H1 (cell line): ENCODE results near the gene ACADVL. TPM values are rescaled to one million over a fixed set of nuclear protein-coding genes. Genes with fewer than 3 reads are reported as not detected.
A peak's percentile ranks its signal among the peaks of the same experiment; 100 is the strongest.

Source experiments
- CTCF ChIA-PET: fragments of 300-600 bp; sonication (Branson Sonifier 250); formaldehyde crosslinking; loops from one replicate; lab custom pipeline; 2021; ENCODE audit not compliant: partially characterized antibody; lab: Charles Lee
- POLR2A ChIA-PET: fragments of 300-600 bp; sonication (Branson Sonifier 250); formaldehyde crosslinking; loops from one replicate; lab custom pipeline; 2021; ENCODE audit warnings: inconsistent platforms; ENCODE audit not compliant: partially characterized antibody; lab: Charles Lee
- DNase-seq, 2 experiments: peaks; one replicate each; pipeline versions ENCODE4 v3.0.0 to v3.0.0-alpha.2; 2010 to 2022; ENCODE audit warnings: low spot score in 2 of 2, low read depth in 1 of 2, mixed read lengths in 1 of 2
- FAIRE-seq: peaks from 2 replicates; lab custom pipeline; 2011; peaks lifted over from hg19 to GRCh38; lab: Jason Lieb, UNC
- H2AFZ ChIP-seq: 2 replicates; pipeline ENCODE4 v1.8.1; 2012; ENCODE audit warnings: low read length, inconsistent platforms
- H2AK5ac ChIP-seq: 2 replicates; pipeline ENCODE4 v1.6.1; 2013; ENCODE audit warnings: low read depth, low read length
- H2BK120ac ChIP-seq: replicated peaks from 2 replicates; pipeline ENCODE3; 2013; ENCODE audit warnings: low read depth, low read length, inconsistent platforms
- H2BK12ac ChIP-seq: 2 replicates; pipeline ENCODE4 v1.6.1; 2013; ENCODE audit warnings: low read depth, low read length
- H2BK15ac ChIP-seq: 2 replicates; pipeline ENCODE4 v1.6.1; 2013; ENCODE audit warnings: low read length
- H2BK20ac ChIP-seq: 2 replicates; pipeline ENCODE4 v1.6.1; 2013; ENCODE audit warnings: low read length
- H2BK5ac ChIP-seq: 2 replicates; pipeline ENCODE4 v1.6.1; 2013; ENCODE audit warnings: low read depth, low read length
- H3K14ac ChIP-seq: 2 replicates; pipeline ENCODE4 v1.6.1; 2013; ENCODE audit warnings: inconsistent platforms; ENCODE audit not compliant: insufficient read length
- H3K18ac ChIP-seq: 2 replicates; pipeline ENCODE4 v1.6.1; 2013; ENCODE audit warnings: low read length; ENCODE audit errors: extremely low read depth
- H3K23ac ChIP-seq: 2 replicates; pipeline ENCODE4 v1.6.1; 2013; ENCODE audit warnings: inconsistent platforms; ENCODE audit not compliant: insufficient read length
- H3K23me2 ChIP-seq: 2 replicates; pipeline ENCODE4 v1.6.1; 2013; ENCODE audit warnings: low read depth, low read length
- H3K27ac ChIP-seq: 2 replicates; pipeline ENCODE4 v1.6.1; 2011; ENCODE audit warnings: low read depth, low read length, inconsistent platforms
- H3K27me3 ChIP-seq, 4 experiments: replicated peaks in 1 of 4; 1 replicate in 1 of 4; 2 replicates in 3 of 4; pipeline versions ENCODE4 v1.6.1 to v1.8.1; 2011 to 2013; ENCODE audit warnings: low read length in 3 of 4, mild to moderate bottlenecking in 3 of 4, inconsistent platforms in 2 of 4, mixed read lengths in 2 of 4, moderate library complexity in 1 of 4; ENCODE audit not compliant: control insufficient read depth in 3 of 4, insufficient read depth in 3 of 4; ENCODE audit errors: extremely low read depth in 1 of 4
- H3K36me3 ChIP-seq, 4 experiments: 2 replicates each; pipeline versions ENCODE4 v1.6.1 to v1.8.1; 2011 to 2013; ENCODE audit warnings: mild to moderate bottlenecking in 4 of 4, low read length in 3 of 4, moderate library complexity in 2 of 4, control low read depth in 1 of 4, inconsistent platforms in 1 of 4; ENCODE audit not compliant: insufficient read depth in 4 of 4, control insufficient read depth in 2 of 4
- H3K4ac ChIP-seq: replicated peaks from 2 replicates; pipeline ENCODE3; 2013; ENCODE audit warnings: low read length, low read depth, mixed read lengths, inconsistent platforms; ENCODE audit not compliant: insufficient read length
- H3K4me1 ChIP-seq, 4 experiments: replicated peaks in 1 of 4; 1 replicate in 1 of 4; 2 replicates in 3 of 4; pipeline versions ENCODE4 v1.6.1 to v1.8.1; 2011 to 2013; ENCODE audit warnings: low read length in 3 of 4, inconsistent platforms in 2 of 4, mixed read lengths in 1 of 4; ENCODE audit not compliant: insufficient read depth in 4 of 4, control insufficient read depth in 3 of 4
- H3K4me2 ChIP-seq, 2 experiments: 2 replicates each; pipeline versions ENCODE4 v1.6.1 to v1.8.1; 2011 to 2013; ENCODE audit warnings: low read depth in 2 of 2, low read length in 2 of 2, control low read depth in 1 of 2, inconsistent platforms in 1 of 2, mild to moderate bottlenecking in 1 of 2; ENCODE audit not compliant: insufficient read depth in 1 of 2
- H3K4me3 ChIP-seq, 4 experiments: fragments of 200-600, 300-600 bp in 1 of 4; sonication (generic), shearing (Covaris generic), sonication (Bioruptor Twin) in 1 of 4; 2 replicates each; pipeline versions ENCODE4 v1.5.1 to v1.8.1; 2011 to 2016; ENCODE audit warnings: low read length in 4 of 4, low read depth in 3 of 4, control low read depth in 2 of 4, inconsistent platforms in 2 of 4, mild to moderate bottlenecking in 2 of 4, mixed read lengths in 1 of 4, moderate library complexity in 1 of 4; ENCODE audit not compliant: insufficient read depth in 2 of 4; ENCODE audit errors: extremely low read depth in 1 of 4
- H3K56ac ChIP-seq: replicated peaks from 2 replicates; pipeline ENCODE3; 2013; ENCODE audit warnings: low read depth, mild to moderate bottlenecking, mixed read lengths, low read length, inconsistent platforms; ENCODE audit not compliant: insufficient read length
- H3K79me1 ChIP-seq: 2 replicates; pipeline ENCODE4 v1.6.1; 2013; ENCODE audit warnings: low read depth, low read length, control low read depth
- H3K79me2 ChIP-seq, 2 experiments: 2 replicates each; pipeline versions ENCODE4 v1.6.1 to v1.8.1; 2012 to 2013; ENCODE audit warnings: low read length in 2 of 2, mild to moderate bottlenecking in 2 of 2, inconsistent platforms in 1 of 2; ENCODE audit not compliant: insufficient read depth in 2 of 2, control insufficient read depth in 1 of 2
- H3K9ac ChIP-seq, 4 experiments: replicated peaks in 1 of 4; 1 replicate in 1 of 4; 2 replicates in 3 of 4; pipeline versions ENCODE4 v1.6.1 to v1.8.1; 2011 to 2013; ENCODE audit warnings: low read depth in 3 of 4, low read length in 3 of 4, control low read depth in 2 of 4, mild to moderate bottlenecking in 2 of 4, moderate library complexity in 2 of 4, inconsistent platforms in 1 of 4; ENCODE audit errors: extremely low read depth in 1 of 4
- H3K9me3 ChIP-seq, 2 experiments: 2 replicates each; pipeline versions ENCODE4 v1.6.1 to v1.8.1; 2012 to 2013; ENCODE audit warnings: mild to moderate bottlenecking in 2 of 2, moderate library complexity in 2 of 2, control low read depth in 1 of 2, inconsistent platforms in 1 of 2, low read depth in 1 of 2, low read length in 1 of 2, mixed read lengths in 1 of 2; ENCODE audit not compliant: insufficient read depth in 2 of 2
- H4K20me1 ChIP-seq, 2 experiments: replicated peaks in 1 of 2; 2 replicates each; pipeline versions ENCODE3 to v1.8.1; 2011 to 2013; ENCODE audit warnings: inconsistent platforms in 2 of 2, low read length in 2 of 2, mild to moderate bottlenecking in 1 of 2; ENCODE audit not compliant: insufficient read depth in 2 of 2, control insufficient read depth in 1 of 2
- H4K5ac ChIP-seq: 2 replicates; pipeline ENCODE4 v1.6.1; 2013; ENCODE audit warnings: low read length, low read depth, mixed read lengths, inconsistent platforms; ENCODE audit not compliant: insufficient read length
- H4K8ac ChIP-seq: 2 replicates; pipeline ENCODE4 v1.8.0; 2013; ENCODE audit warnings: mild to moderate bottlenecking, moderate library complexity, low read length, inconsistent platforms; ENCODE audit not compliant: insufficient read depth; ENCODE audit errors: extremely low read depth
- H4K91ac ChIP-seq: replicated peaks from 2 replicates; pipeline ENCODE3; 2013; ENCODE audit warnings: low read length, mixed read lengths, inconsistent platforms; ENCODE audit not compliant: insufficient read length
- CHD2 ChIP-seq: IDR thresholded peaks from 2 replicates; pipeline ENCODE4 v1.6.1; 2012; ENCODE audit warnings: low read length, improper control_type of control experiment
- CREB1 ChIP-seq: IDR thresholded peaks from 2 replicates; pipeline ENCODE4 v1.6.1; 2012; ENCODE audit warnings: inconsistent platforms
- KDM5A ChIP-seq: fragments of 200-600 bp; IDR thresholded peaks from 2 replicates; pipeline ENCODE4 v1.7.1; 2012; ENCODE audit warnings: mild to moderate bottlenecking, low read length, inconsistent platforms, mixed read lengths
- POLR2AphosphoS5 ChIP-seq: IDR thresholded peaks from 2 replicates; pipeline ENCODE4 v1.6.1; 2011; ENCODE audit warnings: low read depth, low read length
- SAP30 ChIP-seq: fragments of 300-600 bp; sonication (generic); IDR thresholded peaks from 2 replicates; pipeline ENCODE4 v1.7.1; 2012; ENCODE audit warnings: low read length, moderate library complexity, mild to moderate bottlenecking, inconsistent platforms; ENCODE audit not compliant: insufficient read depth, insufficient replicate concordance
- TAF1 ChIP-seq: IDR thresholded peaks from 2 replicates; pipeline ENCODE4 v1.6.1; 2011; ENCODE audit warnings: mild to moderate bottlenecking, low read depth, low read length
- TCF12 ChIP-seq: IDR thresholded peaks from 2 replicates; pipeline ENCODE4 v1.6.1; 2011; ENCODE audit warnings: low read depth, mild to moderate bottlenecking, low read length
- WGBS, 2 experiments: shearing (Covaris generic) in 1 of 2; methylation state at CpG; one replicate each; pipeline versions ENCODE4 v1.1.6 to v1.1.7; 2013 to 2015; ENCODE audit warnings: low lambda C conversion rate in 2 of 2, mixed read lengths in 2 of 2, inconsistent platforms in 1 of 2, low coverage in 1 of 2, missing lambda C conversion rate in 1 of 2; ENCODE audit not compliant: insufficient replicate concordance in 2 of 2, insufficient coverage in 1 of 2, insufficient read length in 1 of 2; ENCODE audit errors: extremely low coverage in 1 of 2, missing lambda C conversion rate in 1 of 2; 5-methylcytosine and 5-hydroxymethylcytosine counted together
- polyA plus RNA-seq, 7 experiments: library from polyadenylated mRNA; depleted of rRNA in 3 of 7; stranded (reverse) in 5 of 7; unstranded in 2 of 7; fragments of >200 nt in 5 of 7; fragments of 200-250 nt in 2 of 7; gene quantifications; 1 replicate in 5 of 7; 2 replicates in 1 of 7; 4 replicates in 1 of 7; pipeline versions ENCODE4 v1.2.1 to v1.2.3, GENCODE V29; 2011 to 2013; ENCODE audit warnings: missing spikeins in 2 of 7, mixed read lengths in 2 of 7
- total RNA-seq: library from RNA; stranded (reverse); fragmentation: NEBNext Ultra II Directional; extraction: Animal tissue kit (Norgen Biotek cat#: 25700); gene quantifications from 2 replicates; pipeline ENCODE4 v1.2.1, GENCODE V29; 2021

Gene ACADVL
- total and polyA plus RNA-seq, 2 of the 8 experiments (the other 6 are each of a cell fraction or from before 2014, with no cell fraction given) = 181 to 231 TPM

DNA sequence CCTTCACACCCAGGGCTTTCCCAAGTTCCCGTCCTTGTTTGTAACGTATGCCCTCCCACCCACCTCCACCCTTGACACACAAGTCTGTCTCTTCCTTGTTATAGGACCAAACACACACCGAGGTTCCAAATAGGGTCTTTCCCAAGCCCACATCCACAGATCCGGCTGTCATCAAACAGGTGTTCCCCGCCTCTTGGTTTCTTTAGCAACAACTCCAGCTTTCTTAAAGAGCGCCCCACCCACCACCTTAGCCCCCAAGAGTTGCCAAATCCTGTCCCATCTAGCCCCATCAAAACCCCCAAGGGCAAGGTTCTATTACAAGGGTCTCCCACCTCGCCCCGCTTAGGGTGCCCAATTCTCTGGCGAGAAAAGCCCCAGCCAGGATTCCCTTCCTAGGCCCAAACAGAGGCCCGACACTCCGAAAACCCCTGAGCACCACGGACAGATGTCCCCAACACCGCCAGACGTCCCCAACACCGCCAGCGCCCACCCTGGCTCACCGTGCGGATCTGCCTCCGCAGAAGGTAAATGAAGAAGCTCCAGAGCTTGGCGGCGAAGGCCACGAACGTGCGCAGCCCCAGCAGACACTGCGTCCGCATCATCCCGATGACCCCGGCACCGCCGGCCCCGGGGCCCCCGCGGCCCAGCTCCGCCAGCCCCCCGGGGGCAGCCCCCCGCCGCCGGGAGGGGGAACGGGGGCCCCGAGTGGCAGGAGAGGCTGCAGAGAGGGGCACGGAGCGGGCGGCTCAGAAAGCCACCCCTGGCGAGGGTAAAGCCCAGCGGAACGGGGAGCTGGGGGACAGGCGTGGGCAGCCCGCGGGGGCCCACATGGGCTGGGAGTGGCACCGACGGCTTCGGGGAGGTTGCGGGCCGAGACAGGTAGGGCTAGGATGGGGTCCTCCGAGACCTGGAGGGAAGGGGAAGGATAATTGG lies 31.2 kb downstream of the ACADVL start:
- Histone ChIP-seq H3K56ac (no peak overlapping the region), H3K4ac (no peak overlapping the region), H2BK5ac (peak overlapping the region; percentile 81; the same call in 1 of the 2 replicates), H3K9me3 (no peaks in the 10 kb centered on the region), H4K91ac (no peak overlapping the region), H3K14ac (no peak overlapping the region), H3K79me2 (peaks cover 23 to 54% of the 10 kb centered on the region in 2 experiments), H2AK5ac (no peak overlapping the region), H3K18ac (peak overlapping the region; percentile 87), H2BK15ac (no peak overlapping the region), H3K4me1 (peaks cover 3 to 12% (median 5%) of the 10 kb centered on the region in 4 experiments), H3K36me3 (peaks cover 8 to 17% (median 13%) of the 10 kb centered on the region in 4 experiments), H4K5ac (peak overlapping the region; percentile 92), H2BK120ac (no peak overlapping the region), H3K79me1 (peaks cover 16% of the 10 kb centered on the region), H2BK20ac (no peak overlapping the region), H3K23me2 (peaks cover 7% of the 10 kb centered on the region), H2AFZ (no peak overlapping the region), H3K9ac (peak overlapping the region; percentile 48 to 87 (median 71)), H3K4me3 (peak overlapping the region; percentile 58 to 84 (median 76)), H4K20me1 (peaks cover 4 to 11% of the 10 kb centered on the region in 2 experiments), H3K4me2 (peak overlapping the region; percentile 82 to 99), H3K27ac (peak overlapping the region; percentile 45; the same call in 1 of the 2 replicates), H3K27me3 (no peaks in the 10 kb centered on the region), H4K8ac (peak overlapping the region; percentile 48), H3K23ac (no peak overlapping the region), H2BK12ac (no peak overlapping the region)
- DNase-seq (no peak), FAIRE-seq (no peak)
- ChIA-PET CTCF (interaction anchor here (1.1 to 1.4 kb wide), 3 partner anchors 9 to 42 kb away, joined by 3 to 4 read pairs (median 3); partner anchors contain the start of gene CLDN7), POLR2A (interaction anchor here (0.7 to 8.3 kb wide), 15 partner anchors 10 to 323 kb away, joined by 3 to 121 read pairs (median 6); partner anchors contain the start of genes ACADVL, CLDN7, DLG4 and DVL2)
- TF ChIP-seq POLR2AphosphoS5 = no peak
- no peak for TF ChIP-seq CHD2
- TF ChIP-seq CREB1 = no peak
- no peak for TF ChIP-seq TAF1
- TF ChIP-seq TCF12 = no peak
- no peak for TF ChIP-seq KDM5A
- no peak for TF ChIP-seq SAP30
- WGBS, 2 experiments = 9% methylated on average over 23 of the region's 55 CpGs; no CpG with 5 or more reads in 1 of the 2 experiments
